NCI-H526 (cell line): ENCODE results near the gene TOM1L2.
A peak's percentile ranks its signal among the peaks of the same experiment; 100 is the strongest.

Source experiments
- DNase-seq, 2 experiments: peaks; one replicate each; lab custom pipeline; 2025; lab: John Stamatoyannopoulos, UW

Gene TOM1L2

GRCh38 chr17:17849147-17849820, 122.9 kb downstream of the TOM1L2 start:
- DNase-seq: no peak

GRCh38 chr17:17848311-17849082, 123.7 kb downstream of the TOM1L2 start:
- DNase-seq: no peak

GRCh38 chr17:17847726-17848125, 124.5 kb downstream of the TOM1L2 start:
- DNase-seq: no peak

- no peak for DNase-seq
These were observed 125.0 kb downstream of the TOM1L2 start for GRCh38 chr17:17847118-17847689.

DNA sequence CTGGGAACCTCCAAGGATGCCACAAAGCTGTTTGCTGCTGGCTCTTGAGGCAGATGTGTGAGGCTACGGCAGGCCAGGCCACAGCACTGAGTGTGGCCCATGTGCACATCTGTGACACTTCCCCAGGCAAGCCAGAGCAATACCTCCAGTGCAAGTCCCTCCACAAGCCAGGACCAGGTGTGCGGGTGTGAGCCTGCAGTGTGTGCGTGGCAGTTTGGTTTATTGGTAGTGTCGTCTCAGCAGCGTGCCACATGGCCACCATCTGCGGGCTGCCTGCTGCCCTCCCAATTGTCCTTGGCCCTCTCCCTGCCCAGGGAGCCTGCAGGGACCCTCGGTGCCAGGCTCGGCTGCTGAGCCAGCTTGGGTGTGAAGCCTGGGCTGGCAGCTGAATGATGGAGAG, 125.6 kb downstream of the TOM1L2 start:
- DNase-seq: no peak

- no peak for DNase-seq
These were observed 126.2 kb downstream of the TOM1L2 start for GRCh38 chr17:17846003-17846402.

DNA sequence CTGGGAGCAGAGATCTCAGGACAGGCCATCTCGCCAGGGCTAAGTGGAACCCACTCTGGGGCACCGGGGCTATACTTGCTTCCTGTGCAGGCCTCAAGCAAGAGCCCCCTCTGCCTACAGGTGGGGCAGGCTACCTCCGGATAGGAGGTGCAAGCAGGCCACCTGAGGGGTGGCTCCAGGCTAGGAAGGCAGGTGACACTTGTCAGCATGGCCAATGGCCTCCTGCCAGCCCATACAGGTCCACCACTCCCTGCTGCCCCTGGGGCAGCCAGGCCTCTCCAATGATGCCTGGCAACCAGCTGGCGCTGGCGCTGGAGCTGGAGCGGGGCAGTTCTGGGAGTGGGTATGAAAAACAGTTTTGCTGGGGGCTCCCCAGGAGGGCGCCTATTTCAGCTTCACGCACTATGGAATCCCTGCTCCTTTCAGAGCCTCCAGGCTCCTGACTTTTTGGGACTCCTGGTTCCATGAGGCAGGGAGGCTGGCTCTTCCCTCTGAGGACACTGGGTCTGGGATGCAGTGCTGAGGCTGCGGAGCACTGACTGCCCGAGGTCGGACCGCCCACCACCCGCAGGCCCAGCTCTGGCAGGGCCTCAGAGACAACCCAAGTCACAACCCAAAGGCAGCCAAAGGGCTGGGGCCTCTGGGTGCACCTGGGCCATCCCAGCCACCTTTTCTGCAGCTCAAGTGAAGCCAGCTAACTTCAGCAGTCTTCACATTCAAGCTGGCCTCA, 127.0 kb downstream of the TOM1L2 start:
- no peak for DNase-seq

DNA sequence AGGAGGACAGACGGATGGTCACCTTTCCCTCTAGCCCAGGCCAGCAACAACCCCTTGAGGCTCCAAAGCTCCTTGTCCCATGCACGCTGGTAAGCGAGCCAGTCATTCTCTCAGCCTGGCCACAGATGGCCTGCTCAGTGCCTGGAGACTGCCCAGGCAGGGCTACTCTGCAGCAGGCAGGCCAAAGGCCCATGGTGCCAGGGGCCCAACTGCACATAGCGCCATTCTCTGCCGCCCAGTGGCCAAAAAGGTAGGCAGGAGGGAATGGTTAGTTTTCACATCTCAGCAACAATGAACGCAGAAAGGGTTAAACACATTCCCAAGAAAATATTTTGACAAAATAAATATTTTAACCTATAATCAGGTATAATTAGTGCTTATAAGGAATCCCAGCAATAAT, 127.7 kb downstream of the TOM1L2 start:
- no peak for DNase-seq

DNA sequence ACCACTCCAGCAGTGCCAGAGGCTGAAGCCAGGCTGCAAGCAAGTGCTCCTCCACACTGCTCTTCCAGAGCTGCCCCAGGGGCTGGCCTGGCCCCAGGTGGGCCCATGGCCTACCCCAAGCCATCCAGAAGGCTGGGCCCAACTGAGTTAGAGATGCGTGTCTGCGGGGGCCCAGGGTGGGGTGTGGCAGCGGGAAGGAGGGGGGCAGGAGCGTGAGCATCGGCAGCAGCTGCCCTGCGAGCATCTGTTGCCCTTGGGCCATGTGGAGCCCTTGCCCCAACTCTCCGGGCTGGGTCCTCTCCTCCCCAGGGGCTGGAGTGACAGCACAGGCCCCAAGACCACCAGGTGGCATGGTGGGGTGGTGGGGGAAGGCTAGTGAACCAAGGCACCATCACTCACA, 128.1 kb downstream of the TOM1L2 start:
- no peak for DNase-seq

GRCh38 chr17:17843096-17843495, 129.1 kb downstream of the TOM1L2 start:
- DNase-seq: no peak

DNA sequence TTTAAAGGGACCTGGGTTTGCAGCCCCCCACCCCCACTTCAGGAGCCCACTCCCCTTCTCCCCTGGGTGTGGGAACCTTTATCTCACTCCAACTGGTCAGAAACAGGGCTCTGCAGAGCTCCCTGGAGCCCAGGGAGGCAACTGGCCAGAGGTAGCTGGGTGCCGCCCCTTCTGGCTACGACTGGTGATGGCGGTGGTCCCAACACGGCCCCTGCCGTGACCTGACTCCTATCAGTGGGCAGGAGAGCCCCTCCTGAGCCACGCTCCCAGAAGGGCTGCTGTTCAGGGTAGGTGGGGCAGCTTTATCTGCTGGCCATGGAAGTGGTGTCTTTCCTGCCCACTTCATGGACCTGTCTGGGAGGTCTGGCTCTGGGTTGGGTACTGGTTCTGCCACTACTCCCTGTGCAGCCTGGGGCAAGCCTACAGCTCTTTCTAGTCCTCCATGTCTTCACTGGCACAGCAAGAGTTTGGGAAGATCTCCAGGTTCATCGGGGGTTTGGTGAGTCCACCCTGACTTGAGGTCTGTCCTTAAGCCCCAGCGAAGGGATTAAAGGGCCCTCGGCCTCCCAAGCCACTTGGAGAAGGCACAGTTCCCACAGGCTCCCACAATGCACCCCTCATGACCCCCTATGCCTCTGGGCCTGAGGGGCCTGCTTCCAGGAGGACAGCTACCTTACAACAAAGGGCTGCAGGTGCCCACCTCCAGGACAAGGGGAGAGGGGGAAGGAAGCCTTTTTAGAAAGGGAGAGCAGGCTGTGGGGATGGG, 129.9 kb downstream of the TOM1L2 start:
- no peak for DNase-seq

DNA sequence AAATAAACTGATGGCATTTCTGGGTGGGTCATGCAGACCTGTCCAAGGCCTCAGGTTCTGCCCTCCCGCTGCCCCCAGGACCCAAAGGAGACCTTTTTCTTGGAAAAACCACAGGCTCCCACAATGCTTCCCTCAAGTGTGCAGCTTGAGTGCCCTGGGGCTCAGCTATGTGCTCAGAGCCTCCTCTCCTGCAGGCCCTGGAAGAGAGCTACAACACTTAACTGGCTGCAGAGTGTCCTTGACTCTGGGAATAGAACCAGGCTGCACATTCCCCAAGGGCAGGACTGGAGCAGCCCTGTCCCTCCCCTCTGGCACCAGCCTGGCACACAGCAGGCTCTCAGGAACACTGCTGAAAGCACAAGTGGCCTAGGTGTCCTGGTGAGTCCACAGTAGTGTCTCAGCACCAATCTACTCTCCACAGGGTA, 130.6 kb downstream of the TOM1L2 start:
- no peak for DNase-seq

DNA sequence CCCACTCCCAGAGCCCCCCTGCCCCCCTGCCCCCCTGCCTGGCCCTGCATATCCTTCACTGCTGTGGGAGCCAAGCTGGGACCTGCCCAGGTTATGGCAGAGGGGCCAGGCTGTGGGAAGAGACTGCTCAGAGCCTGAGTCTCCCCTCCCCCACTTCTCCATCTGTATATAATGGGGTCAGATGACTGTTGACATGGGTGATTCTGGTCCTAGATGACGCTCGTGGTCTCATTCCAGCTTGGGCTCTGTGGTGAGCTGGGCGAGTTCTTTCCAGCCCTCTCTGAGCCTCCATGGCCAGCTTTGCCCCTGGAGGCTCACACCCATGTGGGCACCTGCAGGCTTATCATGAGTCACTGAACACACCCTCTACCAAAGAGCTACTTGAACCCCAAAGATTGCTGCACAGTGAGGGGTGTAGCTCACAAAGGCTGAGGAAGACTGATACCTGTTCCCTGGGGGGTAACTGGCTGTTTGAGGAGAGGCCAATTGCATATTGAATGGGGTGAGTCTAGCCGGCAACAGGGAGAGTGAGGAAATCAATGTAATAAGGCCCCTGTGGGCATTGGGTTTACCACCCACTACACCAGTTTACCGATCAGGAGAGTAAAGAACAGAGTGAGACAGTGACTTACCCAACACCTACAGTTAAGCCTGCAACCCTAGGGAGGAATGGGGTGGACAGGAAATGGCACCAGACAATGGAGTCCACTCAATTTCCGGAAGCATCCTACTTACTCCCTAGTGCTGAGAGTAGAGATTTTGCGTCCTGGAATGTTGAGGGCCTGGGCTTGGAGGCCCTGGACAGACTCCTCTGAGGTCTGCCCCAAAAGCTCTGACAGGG, 131.2 kb downstream of the TOM1L2 start:
- DNase-seq: peak in 1 of 2 experiments; percentile 53

DNA sequence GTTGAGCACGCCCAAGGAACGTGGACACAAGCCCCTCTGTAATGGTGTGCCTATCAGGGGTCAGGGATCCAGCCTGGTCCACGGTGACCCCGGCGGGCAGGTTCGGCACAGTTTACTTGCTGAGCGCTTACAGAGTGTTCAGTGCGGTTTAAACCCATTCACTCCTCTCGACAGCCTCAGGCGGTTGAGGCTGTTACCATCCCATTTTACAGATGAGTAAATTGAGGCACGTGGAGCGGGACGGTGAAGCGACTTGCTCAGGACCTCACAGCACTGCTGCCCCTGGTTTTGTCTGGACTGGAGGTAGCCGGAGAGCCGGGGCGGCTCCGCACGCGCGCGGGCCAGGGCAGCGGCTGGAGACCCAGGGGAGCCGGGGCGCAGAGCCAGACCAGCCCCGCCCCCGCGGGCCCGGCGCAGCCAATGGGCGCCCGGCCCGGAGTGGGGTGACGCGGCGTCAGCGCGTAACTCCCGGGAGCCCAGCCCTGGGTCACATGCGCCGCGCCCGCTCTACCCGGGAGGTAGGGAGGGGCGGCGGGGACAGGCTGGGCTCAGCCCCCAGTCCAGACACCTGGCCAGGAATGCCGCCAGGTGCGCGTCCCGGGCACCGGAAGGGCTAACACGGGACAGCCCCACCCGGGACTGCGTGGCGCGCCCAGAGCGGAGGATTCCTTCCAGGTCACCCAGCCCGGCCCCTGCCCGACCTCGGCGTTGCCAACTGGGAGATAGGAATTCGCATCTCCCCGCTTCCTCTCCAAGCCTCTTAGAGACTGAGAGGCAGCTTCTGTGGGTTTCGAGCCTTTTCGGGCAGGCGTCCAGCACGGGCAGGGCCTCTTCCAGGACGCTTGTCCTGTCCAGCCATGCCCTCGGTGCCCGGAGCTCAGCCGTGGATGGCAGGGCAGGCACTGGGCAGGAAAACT, 132.2 kb downstream of the TOM1L2 start:
- peak in 1 of 2 experiments; percentile 91 for DNase-seq

- DNase-seq: peak in 1 of 2 experiments; percentile 66
These were observed 133.9 kb downstream of the TOM1L2 start for GRCh38 chr17:17837966-17838962.

DNA sequence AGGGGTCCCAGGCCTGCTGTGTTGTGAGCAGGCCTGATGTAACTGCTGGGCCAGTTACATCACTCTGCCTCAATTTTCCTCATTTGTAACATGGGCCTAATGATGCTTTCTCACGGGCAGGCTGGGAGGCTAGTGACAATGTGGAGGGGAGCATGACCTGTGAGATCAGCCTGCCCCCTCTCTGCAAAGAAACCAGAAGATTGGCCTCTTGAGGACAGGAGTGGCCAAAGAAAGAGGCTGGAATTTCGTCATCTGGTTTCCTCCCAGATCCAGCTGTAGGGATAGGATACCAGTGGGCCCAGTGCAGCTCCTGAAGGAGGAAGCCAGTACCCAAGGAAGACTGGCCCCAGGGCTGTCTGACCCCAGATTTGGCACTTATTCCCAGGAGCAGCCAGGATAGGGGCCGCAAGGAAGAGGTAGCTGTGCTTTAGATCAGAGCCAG, 134.8 kb downstream of the TOM1L2 start:
- DNase-seq: no peak

GRCh38 chr17:17836818-17837379, 135.3 kb downstream of the TOM1L2 start, which contains the start of gene SREBF1:
SREBF1 (minus strand) TSS chr17:17836986; CDS start chr17:17836817, 169 bp downstream.
- DNase-seq: peak in 1 of 2 experiments; percentile 49
